SK-N-SH treated with all-trans-retinoic acid at 6 μM for 48 hours (cell line): Measurements from ENCODE around the gene PIGM.

Experiments used
- ATAC-seq: fragments of 200-7000 bp; cut with Tn5 transposase; 3 replicates; pipeline ENCODE4 v1.9.1; 2020; ENCODE audit warnings: mild to moderate bottlenecking, moderate library complexity
- ARNTL ChIP-seq: fragments of 450-650 bp; formaldehyde crosslinking; IDR thresholded peaks from 2 replicates; pipeline ENCODE4 v1.5.0; 2020; ENCODE audit warnings: low read depth, mild to moderate bottlenecking, moderate library complexity, borderline replicate concordance
- BACH2 ChIP-seq: fragments of 250-450 bp; sonication (Bioruptor Pico); IDR thresholded peaks from 2 replicates; pipeline ENCODE4 v1.9.0; 2021; ENCODE audit warnings: mild to moderate bottlenecking, borderline replicate concordance
- CSDC2 ChIP-seq: fragments of 250-450 bp; sonication (Bioruptor Pico); IDR thresholded peaks from 2 replicates; pipeline ENCODE4 v1.5.0; 2020; ENCODE audit warnings: mild to moderate bottlenecking, moderate library complexity
- CSRNP3 ChIP-seq: fragments of 250-450 bp; sonication (Bioruptor Pico); IDR thresholded peaks from 2 replicates; pipeline ENCODE4 v1.5.1; 2021; ENCODE audit warnings: mild to moderate bottlenecking, moderate library complexity
- GLIS3 ChIP-seq: fragments of 250-450 bp; sonication (Bioruptor Pico); IDR thresholded peaks from 2 replicates; pipeline ENCODE4 v1.5.0; 2020; ENCODE audit warnings: mild to moderate bottlenecking, moderate library complexity
- ISL1 ChIP-seq: fragments of 250-450 bp; sonication (Bioruptor Pico); IDR thresholded peaks from 2 replicates; pipeline ENCODE4 v2.1.2; 2022; ENCODE audit warnings: mild to moderate bottlenecking, moderate library complexity
- OSR1 ChIP-seq: fragments of 250-450 bp; sonication (Bioruptor Pico); IDR thresholded peaks from 2 replicates; pipeline ENCODE4 v1.8.0; 2022; ENCODE audit warnings: moderate library complexity, mild to moderate bottlenecking, inconsistent platforms
- PATZ1 ChIP-seq: fragments of 250-450 bp; sonication (Bioruptor Pico); IDR thresholded peaks from 2 replicates; pipeline ENCODE4 v1.8.0; 2020; ENCODE audit warnings: mild to moderate bottlenecking, moderate library complexity, borderline replicate concordance
- POU6F1 ChIP-seq: fragments of 250-450 bp; sonication (Bioruptor Pico); IDR thresholded peaks from 2 replicates; pipeline ENCODE4 v1.8.0; 2021; ENCODE audit warnings: low read depth, mild to moderate bottlenecking, moderate library complexity, borderline replicate concordance
- PPARA ChIP-seq: fragments of 250-450 bp; sonication (Bioruptor Pico); IDR thresholded peaks from 2 replicates; pipeline ENCODE4 v1.5.0; 2020; ENCODE audit warnings: mild to moderate bottlenecking, borderline replicate concordance
- RARB ChIP-seq: fragments of 250-450 bp; sonication (Bioruptor Pico); IDR thresholded peaks from 2 replicates; pipeline ENCODE4 v1.8.0; 2021; ENCODE audit warnings: mild to moderate bottlenecking, moderate library complexity
- SNAI2 ChIP-seq: fragments of 250-450 bp; sonication (Bioruptor Pico); IDR thresholded peaks from 2 replicates; pipeline ENCODE4 v1.5.0; 2020; ENCODE audit warnings: mild to moderate bottlenecking, moderate library complexity
- TOX ChIP-seq: fragments of 250-450 bp; sonication (Bioruptor Pico); IDR thresholded peaks from 2 replicates; pipeline ENCODE4 v1.8.0; 2021; ENCODE audit warnings: mild to moderate bottlenecking, moderate library complexity, borderline replicate concordance
- TSHZ2 ChIP-seq: fragments of 250-450 bp; sonication (Bioruptor Pico); IDR thresholded peaks from 2 replicates; pipeline ENCODE4 v1.5.0; 2020; ENCODE audit warnings: mild to moderate bottlenecking, moderate library complexity
- ZC3H10 ChIP-seq: fragments of 250-450 bp; sonication (Bioruptor Pico); IDR thresholded peaks from 2 replicates; pipeline ENCODE4 v1.5.1; 2021; ENCODE audit warnings: mild to moderate bottlenecking, moderate library complexity
- ZFP3 ChIP-seq: fragments of 250-450 bp; sonication (Bioruptor Pico); IDR thresholded peaks from 2 replicates; pipeline ENCODE4 v1.5.0; 2020; ENCODE audit warnings: mild to moderate bottlenecking, moderate library complexity
- ZFP30 ChIP-seq: fragments of 450-650 bp; formaldehyde crosslinking; IDR thresholded peaks from 2 replicates; pipeline ENCODE4 v1.5.0; 2022; ENCODE audit warnings: mild to moderate bottlenecking, moderate library complexity
- ZNF565 ChIP-seq: fragments of 450-650 bp; formaldehyde crosslinking; conservative IDR thresholded peaks from 2 replicates; pipeline ENCODE4 v1.5.0; 2020; ENCODE audit warnings: low read depth, mild to moderate bottlenecking, moderate library complexity
- ZNF70 ChIP-seq: fragments of 450-650 bp; formaldehyde crosslinking; IDR thresholded peaks from 2 replicates; pipeline ENCODE4 v1.5.0; 2020; ENCODE audit warnings: mild to moderate bottlenecking, moderate library complexity
- ZNF8 ChIP-seq: fragments of 450-650 bp; formaldehyde crosslinking; IDR thresholded peaks from 2 replicates; pipeline ENCODE4 v1.5.0; 2020; ENCODE audit warnings: mild to moderate bottlenecking, moderate library complexity

PIGM gene

GRCh38 chr1:159985473-159985872, 46.3 kb downstream of the PIGM start:
- no peak for ATAC-seq
- TF ChIP-seq CSDC2 (no peak), ZNF70 (CRISPR knock-in tag) (no peak), TSHZ2 (CRISPR knock-in tag) (no peak), ZFP30 (CRISPR knock-in tag) (no peak), ZNF565 (no peak), SNAI2 (CRISPR knock-in tag) (no peak), ISL1 (CRISPR knock-in tag) (no peak), TOX (CRISPR knock-in tag) (no peak), RARB (no peak), GLIS3 (no peak), ARNTL (CRISPR knock-in tag) (no peak)

- TF ChIP-seq BACH2 (CRISPR knock-in tag) (no peak), OSR1 (CRISPR knock-in tag) (no peak), CSRNP3 (CRISPR knock-in tag) (no peak), ARNTL (CRISPR knock-in tag) (no peak), ZNF565 (no peak), CSDC2 (no peak), PATZ1 (CRISPR knock-in tag) (no peak), TOX (CRISPR knock-in tag) (no peak), POU6F1 (no peak), ZFP3 (CRISPR knock-in tag) (no peak), ZFP30 (CRISPR knock-in tag) (no peak), RARB (no peak), TSHZ2 (CRISPR knock-in tag) (no peak)
- no peak for ATAC-seq
Measured at GRCh38 chr1:159983681-159984080, 48.1 kb downstream of the PIGM start.

GRCh38 chr1:159982280-159982679, 49.5 kb downstream of the PIGM start:
- ATAC-seq = no peak
- no peak for TF ChIP-seq PATZ1 (CRISPR knock-in tag)
- TF ChIP-seq TSHZ2 (CRISPR knock-in tag) = no peak
- TF ChIP-seq ISL1 (CRISPR knock-in tag) = no peak
- no peak for TF ChIP-seq PPARA (CRISPR knock-in tag)
- no peak for TF ChIP-seq ZNF8 (CRISPR knock-in tag)
- no peak for TF ChIP-seq ZNF70 (CRISPR knock-in tag)
- TF ChIP-seq ZC3H10 (CRISPR knock-in tag) = no peak
- no peak for TF ChIP-seq BACH2 (CRISPR knock-in tag)
- TF ChIP-seq OSR1 (CRISPR knock-in tag) = no peak
- no peak for TF ChIP-seq TOX (CRISPR knock-in tag)
